IMR-90 (cell line): ENCODE results near the gene HS3ST1. TPM values are rescaled to one million over a fixed set of nuclear protein-coding genes. Genes with fewer than 3 reads are reported as not detected.

Experiments
- ATAC-seq: fragments of 200-7000 bp; cut with Tn5 transposase; 2 replicates; pipeline ENCODE4 v1.9.1; 2020; ENCODE audit warnings: low read depth, mild to moderate bottlenecking, moderate library complexity
- BruUV-seq: library from RNA; stranded (reverse); fragments of 400-500 nt; replicated peaks from 2 replicates; lab custom pipeline; 2021; lab: Mats Ljungman, UMichigan
- CTCF ChIA-PET: fragments of 300-600 bp; formaldehyde crosslinking; extraction: SDS; loops from one replicate; lab custom pipeline; 2021; ENCODE audit warnings: antibody characterized with exemption; lab: Yijun Ruan, JAX
- POLR2A ChIA-PET: fragments of 300-600 bp; sonication (Branson Sonifier 250); formaldehyde crosslinking; loops from one replicate; lab custom pipeline; 2022; ENCODE audit warnings: antibody characterized with exemption; ENCODE audit not compliant: unreplicated experiment; lab: Charles Lee
- DNase-seq: peaks from one replicate; pipeline ENCODE4 v3.0.0; 2013
- H2AFZ ChIP-seq: replicated peaks from 2 replicates; pipeline ENCODE3; 2013; ENCODE audit warnings: low read length, mild to moderate bottlenecking; ENCODE audit not compliant: poor library complexity
- H2AK5ac ChIP-seq: 2 replicates; pipeline ENCODE4 v1.6.1; 2013; ENCODE audit warnings: low read depth, low read length, inconsistent platforms
- H2AK9ac ChIP-seq: replicated peaks from 2 replicates; pipeline ENCODE3; 2013; ENCODE audit warnings: mild to moderate bottlenecking, low read depth, low read length, moderate library complexity; ENCODE audit not compliant: poor library complexity
- H2BK120ac ChIP-seq: 2 replicates; pipeline ENCODE4 v1.6.1; 2013; ENCODE audit warnings: low read depth, low read length, inconsistent platforms
- H2BK15ac ChIP-seq: 3 replicates; pipeline ENCODE4 v1.6.1; 2013; ENCODE audit warnings: low read depth, low read length, inconsistent platforms
- H2BK20ac ChIP-seq: 2 replicates; pipeline ENCODE4 v1.6.1; 2013; ENCODE audit warnings: low read depth, mild to moderate bottlenecking, inconsistent platforms, low read length, moderate library complexity
- H2BK5ac ChIP-seq: 2 replicates; pipeline ENCODE4 v1.6.1; 2013; ENCODE audit warnings: mild to moderate bottlenecking, low read depth, low read length, inconsistent platforms; ENCODE audit not compliant: poor library complexity, severe bottlenecking
- H3K14ac ChIP-seq: replicated peaks from 2 replicates; pipeline ENCODE4 v1.6.1; 2013; ENCODE audit warnings: low read depth, low read length, inconsistent platforms
- H3K18ac ChIP-seq: 2 replicates; pipeline ENCODE4 v1.6.1; 2013; ENCODE audit warnings: low read depth, low read length, control low read depth
- H3K23ac ChIP-seq: 2 replicates; pipeline ENCODE4 v1.6.1; 2013; ENCODE audit warnings: low read depth, low read length, inconsistent platforms
- H3K27ac ChIP-seq: 2 replicates; pipeline ENCODE4 v1.5.1; 2013; ENCODE audit warnings: mild to moderate bottlenecking, control low read depth, low read length; ENCODE audit not compliant: insufficient read depth
- H3K27me3 ChIP-seq: 2 replicates; pipeline ENCODE4 v1.6.1; 2013; ENCODE audit warnings: low read length; ENCODE audit not compliant: control insufficient read depth, insufficient read depth
- H3K36me3 ChIP-seq: 2 replicates; pipeline ENCODE4 v1.6.1; 2013; ENCODE audit warnings: low read length, mixed read lengths; ENCODE audit not compliant: control insufficient read depth, insufficient read depth
- H3K4ac ChIP-seq: 2 replicates; pipeline ENCODE4 v1.6.1; 2013; ENCODE audit warnings: low read depth, low read length, inconsistent platforms
- H3K4me1 ChIP-seq: 2 replicates; pipeline ENCODE4 v1.6.1; 2013; ENCODE audit warnings: low read length, mixed read lengths; ENCODE audit not compliant: control insufficient read depth, insufficient read depth
- H3K4me2 ChIP-seq: 2 replicates; pipeline ENCODE4 v1.6.1; 2013; ENCODE audit warnings: low read depth, mild to moderate bottlenecking, control low read depth, low read length, moderate library complexity
- H3K4me3 ChIP-seq: 2 replicates; pipeline ENCODE4 v1.5.1; 2013; ENCODE audit warnings: low read depth, mild to moderate bottlenecking, control low read depth, low read length, moderate library complexity; ENCODE audit not compliant: insufficient read depth
- H3K56ac ChIP-seq: 2 replicates; pipeline ENCODE4 v1.6.1; 2013; ENCODE audit warnings: low read length, inconsistent platforms; ENCODE audit not compliant: insufficient read depth; ENCODE audit errors: extremely low read depth
- H3K79me1 ChIP-seq, 2 experiments: 2 replicates each; pipeline ENCODE4 v1.6.1; 2013; ENCODE audit warnings: low read length in 2 of 2, inconsistent platforms in 1 of 2, low read depth in 1 of 2
- H3K9ac ChIP-seq: 2 replicates; pipeline ENCODE4 v1.6.1; 2013; ENCODE audit warnings: low read depth, low read length, control low read depth
- H3K9me1 ChIP-seq: 2 replicates; pipeline ENCODE4 v1.6.1; 2013; ENCODE audit warnings: low read length, inconsistent platforms; ENCODE audit not compliant: insufficient read depth
- H3K9me3 ChIP-seq: 2 replicates; pipeline ENCODE4 v1.6.1; 2013; ENCODE audit warnings: low read length; ENCODE audit not compliant: control insufficient read depth, insufficient read depth
- H4K20me1 ChIP-seq: 2 replicates; pipeline ENCODE4 v1.6.1; 2013; ENCODE audit warnings: low read length, inconsistent platforms; ENCODE audit not compliant: insufficient read depth
- H4K5ac ChIP-seq: 2 replicates; pipeline ENCODE4 v1.6.1; 2013; ENCODE audit warnings: mild to moderate bottlenecking, low read depth, low read length, control low read depth
- H4K8ac ChIP-seq, 2 experiments: 2 replicates each; pipeline ENCODE4 v1.6.1; 2013; ENCODE audit warnings: low read depth in 2 of 2, low read length in 2 of 2, control low read depth in 1 of 2, inconsistent platforms in 1 of 2
- H4K91ac ChIP-seq: 2 replicates; pipeline ENCODE4 v1.6.1; 2013; ENCODE audit warnings: low read depth, low read length, inconsistent platforms; ENCODE audit not compliant: insufficient read depth
- CEBPB ChIP-seq: IDR thresholded peaks from 2 replicates; pipeline ENCODE4 v1.6.1; 2012; ENCODE audit warnings: low read depth, low read length, improper control_type of control experiment
- RCOR1 ChIP-seq: IDR thresholded peaks from 2 replicates; pipeline ENCODE4 v1.6.1; 2012; ENCODE audit warnings: mild to moderate bottlenecking, low read length, improper control_type of control experiment; ENCODE audit not compliant: insufficient replicate concordance
- WGBS, 2 experiments: methylation state at CpG; one replicate each; pipeline versions ENCODE4 v1.1.5 to v1.1.7; 2013; ENCODE audit warnings: missing lambda C conversion rate in 2 of 2; ENCODE audit not compliant: insufficient read length in 1 of 2; ENCODE audit errors: extremely low coverage in 2 of 2; 5-methylcytosine and 5-hydroxymethylcytosine counted together
- dilution Hi-C: fragments of 300-500 bp; cut with HindIII; formaldehyde crosslinking; loops from one replicate; pipeline ENCODE4 v1.14.3; 2018; ENCODE audit warnings: low sequenced_read_pairs; ENCODE audit not compliant: unreplicated experiment
- in situ Hi-C: fragments of 300-500 bp; cut with MboI; formaldehyde crosslinking; loops from 3 replicates; pipeline ENCODE4 v1.14.3; 2019; ENCODE audit warnings: low sequenced_read_pairs, inconsistent platforms, mixed read lengths
- intact Hi-C: fragments of 100-400 bp; cut with micrococcal nuclease; formaldehyde crosslinking; loops from 2 replicates; pipeline ENCODE4 v1.10.0; 2022
- polyA plus RNA-seq, 3 experiments: library from polyadenylated mRNA; depleted of rRNA; stranded (reverse); fragments of >200 nt; gene quantifications; 2 replicates each; pipeline ENCODE4 v1.2.3, GENCODE V29; 2012; ENCODE audit warnings: low replicate concordance in 1 of 3
- total RNA-seq: library from RNA; depleted of rRNA; stranded (reverse); fragments of >200 nt; gene quantifications from 2 replicates; pipeline ENCODE4 v1.2.3, GENCODE V29; 2012

Gene HS3ST1
- total and polyA plus RNA-seq, 2 of the 4 experiments (the other 2 are of a cell fraction): 0.09 TPM; not detected in 1

DNA sequence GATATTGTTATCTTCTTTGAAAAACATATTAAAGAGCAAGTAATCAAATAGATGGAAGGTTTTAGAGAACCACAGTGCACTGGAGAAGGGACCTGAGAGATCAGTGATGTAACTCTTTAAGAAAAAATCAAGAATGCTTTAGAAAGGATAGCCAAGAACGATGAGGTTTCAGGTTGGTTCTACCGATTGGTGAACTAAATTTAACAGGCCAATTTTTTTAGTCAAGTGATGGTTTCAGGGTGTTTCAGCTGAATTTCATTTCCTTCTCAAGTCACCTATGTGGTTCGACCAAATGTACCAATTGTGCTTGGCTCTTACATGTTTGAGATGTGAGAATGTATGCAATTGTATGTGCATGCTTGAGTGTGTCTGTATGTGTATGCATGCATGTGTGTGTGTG lies 26.5 kb downstream of the HS3ST1 start:
- BruUV-seq: no TSS peak

More for the DNA sequence above, 26.5 kb downstream of the HS3ST1 start:
- no peak overlapping the region for H2AK9ac ChIP-seq
- no peak for DNase-seq
- H3K18ac ChIP-seq: no peak overlapping the region
- no peaks in the 10 kb centered on the region for H3K9me3 ChIP-seq
- no peak overlapping the region for H4K91ac ChIP-seq
- ATAC-seq: no peak
- intact Hi-C loops: no loop called here
- H3K4me2 ChIP-seq: no peak overlapping the region
- WGBS, 2 experiments: no CpG with 5 or more reads among the region's 3 CpGs
- H4K8ac ChIP-seq: no peak overlapping the region
- H3K4me1 ChIP-seq: no peaks in the 10 kb centered on the region
- no peak overlapping the region for H2BK15ac ChIP-seq
- H2AK5ac ChIP-seq: no peak overlapping the region
- H2BK5ac ChIP-seq: no peak overlapping the region
- no peak overlapping the region for H4K5ac ChIP-seq
- no peak overlapping the region for H2AFZ ChIP-seq
- ChIA-PET CTCF (no interaction called here), POLR2A (no interaction called here)
- H3K14ac ChIP-seq: no peak overlapping the region
- no peak overlapping the region for H3K4me3 ChIP-seq
- H3K56ac ChIP-seq: no peak overlapping the region
- no peaks in the 10 kb centered on the region for H3K36me3 ChIP-seq
- no peak for TF ChIP-seq CEBPB
- no peak for TF ChIP-seq RCOR1
- no peak overlapping the region for H2BK120ac ChIP-seq
- no peaks in the 10 kb centered on the region for H3K79me1 ChIP-seq
- H3K9ac ChIP-seq: no peak overlapping the region
- H3K4ac ChIP-seq: no peak overlapping the region
- in situ Hi-C loops: no loop called here
- H2BK20ac ChIP-seq: no peak overlapping the region
- no peaks in the 10 kb centered on the region for H4K20me1 ChIP-seq
- no peak overlapping the region for H3K27ac ChIP-seq
- dilution Hi-C loops: no loop called here
- H3K9me1 ChIP-seq: no peaks in the 10 kb centered on the region
- H3K23ac ChIP-seq: no peak overlapping the region
- H3K27me3 ChIP-seq: no peaks in the 10 kb centered on the region
